ENCODE results near the gene MALT1. TPM values are rescaled to one million over a fixed set of nuclear protein-coding genes. Genes with fewer than 3 reads are reported as not detected.

MALT1 gene
- total RNA-seq, 1 experiment from 2014 or later, result 21.5 TPM

DNA sequence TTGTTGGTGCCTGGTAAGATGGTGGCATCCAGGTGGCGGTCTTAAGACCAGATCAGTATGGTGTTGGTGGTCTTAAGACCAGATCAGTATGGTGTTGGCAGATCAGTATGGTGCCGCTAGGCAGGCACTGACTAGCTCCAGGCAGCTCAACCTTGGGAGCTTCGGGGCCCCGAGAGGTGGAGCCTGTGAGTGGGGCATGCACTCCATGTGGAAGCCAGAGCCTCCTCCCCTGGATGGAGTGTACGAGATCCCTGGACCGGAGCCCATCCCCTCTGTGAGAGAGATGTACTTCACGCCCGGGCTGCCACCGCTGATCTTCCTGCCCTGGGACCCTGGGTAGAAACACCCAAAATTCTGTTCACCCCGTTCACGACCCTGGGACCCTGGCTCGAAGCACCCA is 19.0 kb downstream of the MALT1 start:
- no peak for DNase-seq (ENCODE audit: low spot score)

DNA sequence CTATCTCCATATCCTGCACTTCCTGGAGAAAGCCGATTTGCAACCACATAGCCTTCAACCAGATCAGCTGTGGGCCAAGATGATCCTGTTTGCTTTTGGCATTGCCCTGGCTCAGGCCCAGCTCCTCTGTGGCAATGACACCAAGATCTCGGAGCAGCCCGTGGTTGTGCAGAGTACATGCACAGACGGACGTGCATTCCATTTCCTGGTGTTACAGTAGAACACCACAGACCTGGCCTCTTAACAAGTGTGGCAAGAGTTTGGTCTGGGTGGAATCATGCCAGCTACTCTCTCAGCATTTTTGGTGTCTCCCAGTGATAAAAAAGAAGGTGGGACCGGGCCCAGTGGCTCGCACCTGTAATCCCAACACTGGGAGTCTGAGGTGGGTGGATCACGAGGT is 20.0 kb downstream of the MALT1 start:
- DNase-seq (ENCODE audit: low spot score), result peak; percentile 39

DNA sequence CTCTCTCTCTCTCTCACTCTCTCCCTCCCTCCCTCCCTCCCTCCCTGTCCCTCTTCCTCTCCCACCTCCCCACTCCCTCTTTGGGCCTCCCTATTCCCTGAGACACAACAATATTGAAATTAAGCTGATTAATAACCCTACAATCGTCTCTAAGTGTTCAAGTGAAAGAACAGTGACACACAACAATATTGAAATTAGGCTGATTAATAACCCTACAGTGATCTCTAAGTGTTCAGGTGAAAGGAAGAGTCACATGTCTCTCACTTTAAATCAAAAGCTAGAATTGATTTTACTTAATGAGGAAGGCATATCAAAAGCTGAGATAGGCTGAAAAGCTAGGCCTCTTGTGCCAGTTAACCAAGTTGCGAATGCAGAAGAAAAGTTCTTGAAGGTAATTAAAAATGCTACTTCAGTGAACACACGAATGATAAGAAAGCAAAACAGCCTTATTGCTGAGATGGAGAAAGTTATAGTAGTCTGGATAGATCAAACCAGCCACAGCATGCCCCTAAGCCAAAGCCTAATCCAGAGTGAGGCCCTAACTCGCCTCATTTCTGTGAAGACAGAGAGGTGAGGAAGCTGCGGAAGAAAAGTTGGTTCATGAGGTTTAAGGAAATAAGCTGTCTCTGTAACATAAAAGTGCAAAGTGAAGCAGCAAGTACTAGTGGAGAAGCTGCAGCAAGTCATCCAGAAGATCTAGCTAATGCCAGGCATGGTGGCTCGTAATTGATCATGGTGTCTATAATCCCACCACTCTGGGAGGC is 21.3 kb downstream of the MALT1 start:
- no peak for DNase-seq (ENCODE audit: low spot score)

DNA sequence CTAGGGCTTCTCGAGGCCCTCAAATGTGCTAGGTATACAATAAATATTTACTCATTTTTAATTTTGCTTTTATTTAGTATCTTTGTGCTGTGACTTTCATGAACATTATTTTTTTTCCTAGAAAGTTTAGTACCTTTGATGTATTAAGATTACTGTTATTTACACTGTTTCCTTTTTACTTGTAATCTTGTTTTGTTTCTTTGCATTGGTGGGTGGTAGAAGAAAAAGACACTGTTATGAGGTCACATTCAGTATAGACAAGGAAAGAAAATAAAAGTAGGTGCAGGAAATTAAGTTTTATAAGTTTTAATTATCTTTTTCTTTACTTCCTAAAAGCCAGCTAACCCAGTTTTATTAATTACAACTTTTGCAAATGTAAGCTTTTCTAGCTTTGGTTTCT is 23.0 kb downstream of the MALT1 start:
- no peak for DNase-seq (ENCODE audit: low spot score)

DNA sequence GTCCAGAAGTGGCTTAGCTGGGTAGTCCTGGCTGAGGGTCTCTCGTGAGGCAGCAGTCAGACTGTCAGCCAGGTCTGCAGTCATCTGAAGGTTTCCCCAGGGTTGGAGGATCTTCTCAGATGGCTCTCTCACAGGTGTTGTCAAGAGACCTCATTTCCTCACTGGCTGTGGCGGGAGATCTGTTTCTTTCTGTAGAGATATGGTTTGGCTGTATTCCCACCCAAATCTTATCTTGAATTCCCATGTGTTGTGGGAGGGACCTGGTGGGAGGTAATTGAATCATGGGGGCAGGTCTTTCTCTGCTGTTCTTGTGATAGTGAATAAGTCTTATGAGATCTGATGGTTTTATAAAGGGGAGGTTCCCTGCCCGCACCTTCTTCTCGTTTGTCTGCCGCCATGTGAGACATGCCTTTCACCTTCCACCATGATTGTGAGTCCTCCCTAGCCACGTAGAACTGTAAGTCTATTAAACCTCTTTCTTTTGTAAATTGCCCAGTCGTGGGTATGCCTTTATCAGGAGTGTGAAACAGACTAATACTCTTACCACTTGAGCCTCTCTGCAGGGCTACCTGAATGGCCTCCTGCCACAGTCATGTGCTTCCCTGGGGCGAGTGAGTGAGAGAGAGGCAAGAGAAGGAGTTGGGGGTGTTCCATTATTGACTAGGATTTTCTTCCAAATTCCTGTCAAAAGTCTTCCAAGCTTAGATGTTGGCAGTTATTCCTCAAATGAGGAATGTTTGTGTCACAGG is 23.6 kb downstream of the MALT1 start:
- DNase-seq (ENCODE audit: low spot score), result no peak

DNA sequence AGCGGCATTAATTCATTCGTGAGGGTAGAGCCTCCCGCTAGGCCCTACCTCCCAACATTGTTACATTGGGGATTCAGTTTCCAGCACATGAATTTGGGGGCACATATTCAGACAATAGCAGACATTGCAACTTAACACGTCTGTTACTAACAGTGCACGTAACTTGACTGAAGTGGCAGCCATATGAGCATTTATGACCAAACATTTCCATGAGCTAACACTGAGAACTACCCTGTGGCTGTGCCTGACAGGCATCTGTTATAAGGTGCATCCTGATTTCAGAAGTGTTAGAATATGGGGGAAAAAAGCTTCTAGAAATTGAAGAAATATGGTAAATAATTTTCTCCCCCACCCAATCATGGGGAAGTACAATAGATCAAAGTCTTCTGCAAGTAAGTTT is 24.5 kb downstream of the MALT1 start:
- DNase-seq (ENCODE audit: low spot score), result no peak

DNA sequence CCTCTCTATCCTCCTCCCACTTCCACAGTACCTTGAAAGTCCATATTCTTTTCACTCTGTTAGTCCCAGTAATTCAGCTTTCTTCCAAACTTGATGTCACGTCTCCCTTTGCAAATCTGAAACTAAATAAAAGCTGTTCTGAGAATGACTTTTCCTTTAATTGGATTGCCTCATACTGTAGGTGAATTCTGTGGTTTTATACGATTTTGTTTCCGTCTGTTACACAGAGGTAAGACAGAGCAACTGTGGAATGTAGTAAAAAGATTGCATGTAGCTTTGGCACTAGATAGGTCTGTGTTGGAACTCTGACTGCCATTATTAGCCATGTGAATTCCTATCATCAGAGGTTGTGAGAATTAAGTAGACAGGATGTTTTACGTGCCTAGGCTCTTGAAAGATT is 25.9 kb downstream of the MALT1 start:
- no peak for DNase-seq (ENCODE audit: low spot score)

DNA sequence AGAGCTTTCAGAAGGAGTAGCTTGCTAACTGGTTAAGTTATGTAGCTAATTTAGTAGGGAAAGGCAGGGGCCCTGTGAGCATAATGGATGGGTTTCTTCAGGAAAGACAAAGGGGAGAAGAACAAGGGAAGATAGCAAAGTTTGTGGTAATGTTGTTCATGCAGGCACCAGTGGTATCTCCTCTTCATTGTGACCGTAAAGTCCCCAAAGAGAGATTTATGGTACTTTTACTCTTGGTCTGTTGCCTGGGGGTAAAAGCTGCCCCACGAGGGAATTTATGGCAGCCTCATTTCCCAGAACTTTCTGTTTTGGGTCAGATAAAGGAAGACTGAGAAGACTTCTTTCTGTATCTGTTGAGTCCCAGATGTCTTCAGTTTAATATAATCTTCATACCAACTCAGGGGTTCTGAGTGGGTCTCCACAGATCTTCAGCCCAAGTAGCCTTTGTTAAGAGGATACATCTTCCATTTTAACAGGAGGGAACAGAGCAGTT is 27.5 kb downstream of the MALT1 start:
- no peak for DNase-seq (ENCODE audit: low spot score)

DNA sequence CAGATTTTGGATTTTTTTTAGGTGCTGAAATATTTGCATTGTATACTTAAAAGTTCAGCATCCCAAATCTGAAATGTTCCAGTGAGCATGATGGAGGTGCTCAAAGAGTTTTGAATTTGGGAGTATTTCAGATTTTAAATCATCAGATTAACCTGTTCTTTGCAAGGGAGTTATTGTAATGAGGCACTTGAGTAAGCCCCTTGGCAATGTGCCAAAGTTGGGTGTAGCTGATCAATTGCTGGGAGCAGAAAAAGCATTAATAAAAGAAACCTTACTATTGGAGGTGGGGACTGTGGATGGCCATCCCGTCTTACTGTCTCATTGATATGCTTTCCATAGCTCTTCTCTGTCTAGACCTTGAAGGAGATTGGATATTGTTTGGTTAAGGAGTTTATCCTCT is 28.3 kb downstream of the MALT1 start:
- DNase-seq (ENCODE audit: low spot score), result no peak

DNA sequence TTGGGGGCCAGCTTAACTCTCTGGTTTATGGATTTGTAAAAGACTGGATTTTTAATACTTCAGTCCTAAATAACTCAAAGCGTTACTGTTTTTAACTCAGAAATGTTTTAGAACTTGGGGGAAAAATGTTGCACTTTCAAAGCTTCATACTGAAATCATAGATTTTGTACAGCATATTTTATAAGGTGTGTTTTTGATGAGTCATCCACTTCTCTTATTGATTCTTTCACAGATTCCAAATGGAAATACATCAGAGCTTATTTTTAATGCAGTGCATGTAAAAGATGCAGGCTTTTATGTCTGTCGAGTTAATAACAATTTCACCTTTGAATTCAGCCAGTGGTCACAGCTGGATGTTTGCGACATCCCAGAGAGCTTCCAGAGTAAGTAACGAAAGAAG is 28.9 kb downstream of the MALT1 start:
- DNase-seq (ENCODE audit: low spot score), result no peak

DNA sequence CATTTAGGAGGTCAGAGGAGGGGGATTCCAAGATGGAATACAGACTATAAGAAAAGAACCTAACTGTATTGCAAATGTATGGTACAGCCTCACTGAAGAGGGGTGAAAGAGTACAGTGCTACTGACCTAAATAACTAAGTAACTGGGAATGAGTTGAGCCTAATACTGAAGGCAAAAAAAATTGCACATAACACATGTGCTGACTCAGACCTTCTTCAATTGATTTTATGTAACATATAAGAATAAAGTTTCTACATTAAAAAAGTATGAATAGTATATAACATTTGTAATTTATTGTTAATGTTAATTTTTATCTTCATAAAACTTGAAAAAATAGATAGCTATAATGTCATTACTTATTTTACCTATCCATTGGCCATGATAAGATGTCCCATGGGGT is 41.7 kb downstream of the MALT1 start:
- no peak for DNase-seq (ENCODE audit: low spot score)

DNA sequence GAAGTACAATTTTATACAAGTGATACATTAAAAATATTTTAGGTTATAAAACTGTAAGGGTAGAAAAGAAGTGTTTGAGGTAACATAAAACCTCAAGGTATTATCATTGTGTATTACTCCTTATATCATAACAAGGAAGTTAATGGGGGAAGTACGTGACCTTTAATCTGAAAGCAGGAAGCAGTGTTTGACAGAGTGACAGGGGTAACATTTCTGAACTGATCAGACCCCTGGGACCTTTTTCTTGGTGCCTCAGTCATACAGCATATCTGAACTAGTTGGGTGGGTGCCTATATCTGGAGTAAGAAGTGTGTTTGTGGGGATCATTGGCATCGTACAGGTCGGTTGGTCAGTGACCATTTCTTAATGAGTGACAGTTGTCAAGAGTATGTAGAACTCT is 43.0 kb downstream of the MALT1 start:
- no peak for DNase-seq (ENCODE audit: low spot score)

DNA sequence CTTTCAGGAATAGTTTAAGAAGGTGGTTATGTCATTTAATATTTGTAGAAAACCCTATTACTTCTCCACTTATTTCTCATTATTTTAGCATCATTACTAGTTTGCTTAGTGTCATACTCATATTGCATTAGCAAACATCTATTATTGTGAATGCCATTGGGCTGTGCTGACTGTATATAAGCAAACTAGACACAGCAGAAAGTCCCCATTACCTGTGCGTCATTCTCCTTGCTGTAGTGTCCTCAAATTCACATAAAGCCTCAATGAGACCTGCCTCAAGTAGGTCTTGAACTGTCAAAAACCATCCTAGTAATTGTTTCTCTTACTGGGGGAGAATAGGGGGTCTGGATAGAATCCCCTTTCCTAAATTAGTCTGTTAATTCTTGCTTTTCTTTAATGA is 43.6 kb downstream of the MALT1 start:
- DNase-seq (ENCODE audit: low spot score), result no peak

DNA sequence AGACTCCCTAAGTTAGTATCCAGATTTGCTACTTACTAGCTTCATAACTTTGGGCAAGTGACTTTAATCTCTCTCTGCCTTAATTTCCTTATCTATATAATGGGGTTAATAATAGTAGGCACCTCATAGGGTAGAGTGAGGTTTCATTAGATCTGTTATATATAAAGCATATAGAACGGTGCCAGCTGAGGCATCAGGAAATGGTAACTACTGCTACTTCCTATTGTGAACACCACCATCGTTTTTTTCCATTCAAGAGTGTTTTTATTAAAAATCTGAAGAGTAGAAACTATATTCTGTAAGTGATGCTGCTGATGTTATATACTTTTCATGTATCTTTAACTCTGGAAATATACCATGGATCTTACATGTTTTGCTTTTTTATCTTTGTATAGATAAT is 44.3 kb downstream of the MALT1 start:
- no peak for DNase-seq (ENCODE audit: low spot score)

DNA sequence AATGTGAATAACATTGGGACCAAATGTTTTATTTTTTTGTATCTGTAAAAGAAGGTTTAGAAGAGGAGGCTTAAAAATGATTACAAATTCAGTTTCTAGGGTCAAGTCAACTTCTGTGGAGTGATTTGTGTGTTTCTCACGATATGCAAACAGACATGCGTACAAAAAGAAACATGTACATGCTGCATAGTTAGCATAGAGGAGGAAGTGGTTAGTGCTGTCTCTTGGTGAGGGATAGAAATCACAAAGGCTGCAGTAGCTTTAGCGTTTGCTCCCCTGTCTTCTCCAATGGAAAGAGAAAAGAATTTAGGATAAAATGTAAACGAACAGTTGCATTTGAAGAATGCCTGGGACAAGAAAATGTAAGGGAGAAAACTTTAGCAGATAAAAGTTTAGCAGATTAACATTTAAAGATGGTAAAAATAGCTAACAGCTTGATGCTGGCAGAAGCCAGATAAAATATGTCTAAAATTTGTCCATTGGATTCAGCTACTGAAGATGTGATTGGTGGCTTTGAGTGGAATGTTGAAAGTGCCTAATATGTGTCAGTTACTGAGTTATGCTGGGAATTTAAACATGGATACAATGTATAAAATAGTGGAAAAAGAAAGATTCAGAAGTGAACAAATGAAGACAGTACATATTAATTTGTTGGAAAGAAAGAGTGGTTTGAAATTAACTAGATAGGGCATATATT is 44.9 kb downstream of the MALT1 start:
- DNase-seq (ENCODE audit: low spot score), result no peak

DNA sequence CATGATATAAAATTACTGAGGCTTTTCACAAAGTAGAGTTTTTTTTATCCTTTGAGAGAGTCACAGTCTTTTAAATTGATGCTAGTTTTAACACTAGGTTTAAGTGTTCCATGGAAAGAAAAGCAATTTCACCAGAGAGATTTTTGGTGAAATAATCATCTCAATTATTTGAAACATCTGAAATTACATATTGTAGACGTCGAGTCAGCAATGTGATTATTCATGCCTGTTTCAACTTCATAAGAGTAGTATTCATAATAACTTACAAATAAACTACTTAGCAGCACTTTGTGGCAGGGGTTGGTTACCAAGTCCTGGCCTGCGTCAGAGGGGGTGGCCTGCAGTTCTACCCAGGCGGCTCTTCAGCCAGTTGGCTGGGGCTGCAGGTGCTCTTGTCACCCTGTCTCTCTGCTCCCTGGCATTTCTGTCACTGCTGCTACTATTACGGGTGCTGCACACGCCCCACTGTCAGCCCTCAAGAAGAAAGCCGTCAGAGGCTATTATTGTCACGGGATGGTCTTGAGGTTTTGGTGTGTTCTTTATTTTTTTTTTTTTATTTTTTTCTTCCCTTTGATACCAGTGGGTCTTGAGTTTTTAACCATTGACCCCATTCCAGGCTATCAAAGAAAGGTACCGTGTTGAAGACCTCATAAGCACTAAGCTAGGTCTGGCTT is 50.4 kb downstream of the MALT1 start:
- no peak for DNase-seq (ENCODE audit: low spot score)

DNA sequence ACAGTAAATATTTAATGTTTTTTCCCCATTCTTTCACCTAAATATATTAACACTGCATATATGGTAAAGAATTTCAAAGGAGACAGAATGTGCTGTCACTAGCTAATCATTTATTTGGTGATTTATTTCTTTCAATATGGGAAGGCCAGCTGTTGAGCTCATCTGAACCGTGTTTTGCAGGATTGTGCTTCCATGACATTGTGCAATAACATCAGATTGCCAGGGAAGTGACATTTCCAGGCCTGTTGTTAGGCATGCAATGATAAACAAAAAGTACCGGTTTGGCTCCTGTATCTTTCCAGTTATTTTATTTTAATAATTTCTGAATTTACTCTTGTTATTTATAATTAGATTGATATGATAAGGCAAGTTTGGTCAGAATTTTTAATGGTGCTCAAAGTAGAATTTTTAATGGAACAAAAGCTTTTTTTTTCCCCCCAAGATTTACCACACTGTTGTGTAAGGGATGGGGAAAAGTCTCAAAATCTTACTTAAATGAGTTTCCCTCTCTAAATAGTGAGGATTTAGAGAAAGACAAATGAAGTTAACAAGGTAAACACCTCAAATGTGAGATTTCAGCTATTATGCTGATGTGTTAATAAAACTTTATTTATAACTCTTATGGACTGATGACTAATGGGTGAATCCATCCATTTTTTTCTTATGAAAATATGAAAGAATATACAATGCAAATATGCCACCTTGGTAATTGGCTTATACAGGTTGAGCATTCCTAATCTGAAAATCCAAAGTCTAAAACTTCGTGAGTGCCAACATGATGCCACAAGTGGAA is 52.7 kb downstream of the MALT1 start:
- no peak for DNase-seq (ENCODE audit: low spot score)

DNA sequence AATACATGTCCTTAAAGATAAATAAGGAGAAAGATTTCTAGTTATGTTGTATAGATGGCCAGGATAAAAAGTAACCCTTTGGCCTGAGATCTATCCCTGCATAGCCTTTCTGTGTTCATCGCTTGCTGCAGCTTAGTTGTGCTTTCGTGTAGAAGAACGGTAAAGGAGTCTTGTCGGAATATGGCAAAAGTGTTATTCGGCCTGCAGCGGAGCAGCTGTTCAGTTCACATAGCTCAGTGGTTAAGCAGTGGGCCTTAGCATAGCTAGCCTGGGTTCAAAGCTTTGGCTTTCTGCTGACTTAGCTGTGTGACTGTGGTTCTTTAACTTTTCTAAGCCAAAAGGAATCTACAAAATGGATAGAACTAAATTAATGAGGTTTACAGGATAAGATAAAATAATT is 55.4 kb downstream of the MALT1 start:
- no peak for DNase-seq (ENCODE audit: low spot score)

DNA sequence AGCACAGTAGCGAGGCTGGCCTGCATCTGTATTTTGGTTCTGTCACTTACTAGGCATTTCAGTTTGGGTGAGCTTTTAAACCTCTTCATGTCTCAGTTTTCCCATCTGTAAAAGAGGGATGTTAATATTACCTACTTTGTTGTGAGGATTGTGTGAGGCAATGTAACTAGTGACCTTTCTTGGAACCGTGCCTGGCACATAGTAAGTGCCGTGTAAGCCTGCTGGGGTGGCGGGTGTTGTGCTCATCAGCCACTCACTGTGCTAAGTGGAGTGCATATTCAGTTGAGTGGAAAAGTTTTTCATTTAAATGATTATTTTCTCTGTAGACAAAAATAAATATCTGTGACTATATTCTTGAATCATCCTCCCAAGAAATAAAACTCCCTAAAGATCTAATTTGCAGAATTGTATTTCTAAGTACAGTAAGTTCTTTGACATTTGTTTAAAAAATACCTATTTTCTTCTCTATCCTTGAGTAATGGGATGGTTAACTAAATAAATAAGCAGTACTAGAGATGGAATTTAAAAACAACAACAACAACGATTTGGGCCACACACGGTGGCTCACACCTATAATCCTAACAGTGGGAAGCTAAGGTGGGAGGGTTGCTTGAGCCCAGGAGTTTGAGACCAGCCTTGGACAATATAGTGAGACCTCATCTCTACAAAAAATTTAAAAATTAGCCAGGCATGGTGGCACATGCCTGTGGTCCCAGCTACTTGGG is 56.7 kb downstream of the MALT1 start:
- no peak for DNase-seq (ENCODE audit: low spot score)

DNA sequence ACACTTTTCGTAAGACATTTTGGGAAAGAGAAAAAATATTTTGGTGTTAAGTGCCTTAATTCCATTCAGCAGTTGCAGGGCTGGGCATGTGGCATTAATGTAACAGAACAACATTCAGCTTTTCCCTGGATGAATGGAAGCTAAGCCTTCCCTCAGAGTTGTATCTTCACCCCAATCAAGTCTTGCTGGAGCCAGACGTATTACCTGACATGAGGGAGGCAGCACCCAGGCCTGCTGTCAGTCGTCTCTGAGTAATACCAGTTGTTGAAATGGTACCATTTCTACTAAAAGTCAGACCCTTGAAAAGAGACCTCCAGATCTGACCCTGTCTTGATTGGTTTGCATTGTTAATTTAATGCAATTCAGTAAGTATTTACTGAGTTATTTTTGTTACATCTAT is 57.5 kb downstream of the MALT1 start:
- DNase-seq (ENCODE audit: low spot score), result no peak

DNA sequence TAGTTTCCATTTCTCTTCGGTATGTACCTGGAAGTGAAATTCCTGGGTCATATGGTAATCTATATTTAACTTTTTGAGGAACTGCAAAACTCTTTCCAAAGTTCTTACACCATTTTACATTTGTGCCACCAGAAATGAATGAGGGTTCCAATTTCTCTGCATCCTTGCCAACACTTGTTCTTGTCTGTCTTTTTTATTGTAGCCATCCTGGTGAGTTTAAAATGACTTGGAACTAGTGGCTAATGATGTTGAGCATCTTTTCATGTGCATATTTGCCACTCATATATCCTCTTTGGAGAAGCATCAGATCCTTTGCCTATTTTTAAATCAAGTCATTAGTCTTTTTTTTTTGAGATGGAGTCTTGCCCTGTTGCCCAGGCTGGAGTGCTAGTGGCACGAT is 59.4 kb downstream of the MALT1 start:
- DNase-seq (ENCODE audit: low spot score), result no peak
